ENCODE data around the gene XXYLT1. TPM values are rescaled to one million over a fixed set of nuclear protein-coding genes. Genes with fewer than 3 reads are reported as not detected.

XXYLT1 gene
- total RNA-seq, 2 experiments from 2014 or later = 17.2 to 19.6 TPM

DNA sequence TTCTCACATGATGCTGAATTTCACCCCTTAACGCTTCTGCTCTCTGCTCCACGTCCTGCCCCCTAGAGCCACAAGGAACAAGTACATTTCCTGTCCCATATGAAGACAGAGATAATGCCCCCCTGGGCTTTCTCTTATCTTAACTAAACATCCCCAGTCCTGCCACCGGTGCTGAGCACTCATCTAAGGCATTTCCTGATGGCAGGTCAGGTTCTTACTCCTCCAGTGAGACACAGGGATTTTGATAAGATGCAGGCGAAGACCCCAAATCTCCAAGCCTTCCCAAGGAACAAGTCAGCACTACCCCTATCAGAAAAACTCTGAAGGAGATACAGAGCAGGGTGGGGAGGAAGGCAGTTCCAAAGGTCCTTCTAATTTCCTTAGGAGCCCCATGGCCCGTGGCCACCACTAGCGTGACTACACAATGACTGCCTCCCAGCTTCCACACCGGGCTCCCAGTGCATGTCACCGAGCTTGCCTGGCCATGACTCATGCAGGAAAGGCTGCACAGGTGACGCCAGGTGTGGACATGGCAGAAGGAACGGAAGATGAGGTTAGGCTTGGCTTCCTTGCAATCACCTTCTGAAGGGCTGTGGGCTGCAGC lies 152.9 kb downstream of the XXYLT1 start:
- Histone ChIP-seq H4K20me1 (ENCODE audit: insufficient read depth, low read length) (no peaks in the 10 kb centered on the region; the same call in 1 of the 2 replicates), H3K4me3 (ENCODE audit: low read depth, low read length, poor library complexity, severe bottlenecking) (no peak overlapping the region), H3K9me2 (ENCODE audit: insufficient read depth, low read length) (no peaks in the 10 kb centered on the region), H3K4me1 (ENCODE audit: insufficient read depth, low read length, poor library complexity, severe bottlenecking) (no peaks in the 10 kb centered on the region), H3K36me3 (ENCODE audit: insufficient read depth, low read length) (no peaks in the 10 kb centered on the region), H3K79me2 (ENCODE audit: insufficient read depth, low read depth, low read length) (no peaks in the 10 kb centered on the region), H3K4me2 (ENCODE audit: low read length) (no peak overlapping the region), H2AFZ (ENCODE audit: low read length) (no peak overlapping the region), H3K27ac (ENCODE audit: low read depth, low read length, poor library complexity, severe bottlenecking) (no peak overlapping the region), H3K9me3 (ENCODE audit: low read length) (no peaks in the 10 kb centered on the region)
- peak; percentile 52 for TF ChIP-seq CTCF (conservative IDR thresholded peaks at IDR 0.05; ENCODE audit: low read length)
- TF ChIP-seq EZH2phosphoT487 (IDR thresholded peaks at IDR 0.05; ENCODE audit: borderline replicate concordance, low read depth, low read length) = no peak
- no TSS peak for BruUV-seq (replicated peaks)
- DNase-seq (ENCODE audit: low spot score) = no peak
- intact Hi-C loops (cut with micrococcal nuclease; ENCODE audit: unreplicated experiment) = no loop called here
- CTCF ChIA-PET (ENCODE audit: unreplicated experiment) = no interaction called here
- POLR2A ChIA-PET = interaction anchor here (0.8 kb wide), 1 partner anchor 16 kb away, joined by 3 read pairs; no protein-coding TSS in a partner anchor

- no peaks in the 10 kb centered on the region for H3K79me2 ChIP-seq (ENCODE audit: insufficient read depth, low read depth, low read length)
- no peak overlapping the region for H3K4me3 ChIP-seq (ENCODE audit: low read depth, low read length, poor library complexity, severe bottlenecking)
- no peaks in the 10 kb centered on the region; the same call in 1 of the 2 replicates for H4K20me1 ChIP-seq (ENCODE audit: insufficient read depth, low read length)
- CTCF ChIA-PET (ENCODE audit: unreplicated experiment) = no interaction called here
- TF ChIP-seq CTCF (conservative IDR thresholded peaks at IDR 0.05; ENCODE audit: low read length) (no peak), EZH2phosphoT487 (IDR thresholded peaks at IDR 0.05; ENCODE audit: borderline replicate concordance, low read depth, low read length) (no peak)
- no peak for DNase-seq (ENCODE audit: low spot score)
- H3K27ac ChIP-seq (ENCODE audit: low read depth, low read length, poor library complexity, severe bottlenecking) = no peak overlapping the region
- POLR2A ChIA-PET = interaction anchor here (1.7 kb wide), 1 partner anchor 445 kb away, joined by 4 read pairs; the partner anchor contains the start of gene LSG1
- no peaks in the 10 kb centered on the region for H3K9me2 ChIP-seq (ENCODE audit: insufficient read depth, low read length)
- no peaks in the 10 kb centered on the region for H3K4me1 ChIP-seq (ENCODE audit: insufficient read depth, low read length, poor library complexity, severe bottlenecking)
- no peak overlapping the region for H3K4me2 ChIP-seq (ENCODE audit: low read length)
- H3K9me3 ChIP-seq (ENCODE audit: low read length) = no peaks in the 10 kb centered on the region
- H3K36me3 ChIP-seq (ENCODE audit: insufficient read depth, low read length) = no peaks in the 10 kb centered on the region
- no peak overlapping the region for H2AFZ ChIP-seq (ENCODE audit: low read length)
- BruUV-seq (replicated peaks) = no TSS peak
- intact Hi-C loops (cut with micrococcal nuclease; ENCODE audit: unreplicated experiment) = no loop called here
Observed at GRCh38 chr3:195116407-195117185, 154.4 kb downstream of the XXYLT1 start.

Measured in OCI-LY7 (cell line).